Ishikawa (cell line): ENCODE results near the gene PAPSS2.

Source experiments
- CEBPB ChIP-seq: IDR thresholded peaks from 2 replicates; pipeline ENCODE4 v1.6.1; 2012
- CREB1 ChIP-seq: IDR thresholded peaks from 2 replicates; pipeline ENCODE4 v1.6.1; 2012; ENCODE audit warnings: low read depth
- EGR1 ChIP-seq: IDR thresholded peaks from 2 replicates; pipeline ENCODE4 v1.6.1; 2012
- EP300 ChIP-seq: IDR thresholded peaks from 2 replicates; pipeline ENCODE4 v1.6.1; 2012; ENCODE audit warnings: borderline replicate concordance
- FOXM1 ChIP-seq: IDR thresholded peaks from 2 replicates; pipeline ENCODE4 v1.6.1; 2012; ENCODE audit warnings: low read depth, borderline replicate concordance
- NFIC ChIP-seq: IDR thresholded peaks from 2 replicates; pipeline ENCODE4 v1.6.1; 2012
- RAD21 ChIP-seq: IDR thresholded peaks from 2 replicates; pipeline ENCODE4 v1.6.1; 2012; ENCODE audit warnings: low read depth
- TAF1 ChIP-seq: IDR thresholded peaks from 2 replicates; pipeline ENCODE4 v1.6.1; 2012; ENCODE audit warnings: low read depth, mild to moderate bottlenecking
- TCF12 ChIP-seq: IDR thresholded peaks from 2 replicates; pipeline ENCODE4 v1.6.1; 2012; ENCODE audit warnings: low read depth
- TEAD4 ChIP-seq: IDR thresholded peaks from 2 replicates; pipeline ENCODE4 v1.6.1; 2012
- YY1 ChIP-seq: IDR thresholded peaks from 2 replicates; pipeline ENCODE4 v1.6.1; 2012; ENCODE audit warnings: low read depth
- ZBTB7A ChIP-seq: IDR thresholded peaks from 2 replicates; pipeline ENCODE4 v1.6.1; 2012; ENCODE audit warnings: low read depth
- TF ChIP-seq, protein P1 (sequence below): IDR thresholded peaks from 2 replicates; pipeline ENCODE4 v1.6.1; 2012
- TF ChIP-seq, protein P2 (sequence below): IDR thresholded peaks from 2 replicates; pipeline ENCODE4 v1.6.1; 2012; ENCODE audit warnings: low read depth, mild to moderate bottlenecking
- TF ChIP-seq, protein P3 (sequence below): IDR thresholded peaks from 2 replicates; pipeline ENCODE4 v1.6.1; 2012

The PAPSS2 gene

DNA sequence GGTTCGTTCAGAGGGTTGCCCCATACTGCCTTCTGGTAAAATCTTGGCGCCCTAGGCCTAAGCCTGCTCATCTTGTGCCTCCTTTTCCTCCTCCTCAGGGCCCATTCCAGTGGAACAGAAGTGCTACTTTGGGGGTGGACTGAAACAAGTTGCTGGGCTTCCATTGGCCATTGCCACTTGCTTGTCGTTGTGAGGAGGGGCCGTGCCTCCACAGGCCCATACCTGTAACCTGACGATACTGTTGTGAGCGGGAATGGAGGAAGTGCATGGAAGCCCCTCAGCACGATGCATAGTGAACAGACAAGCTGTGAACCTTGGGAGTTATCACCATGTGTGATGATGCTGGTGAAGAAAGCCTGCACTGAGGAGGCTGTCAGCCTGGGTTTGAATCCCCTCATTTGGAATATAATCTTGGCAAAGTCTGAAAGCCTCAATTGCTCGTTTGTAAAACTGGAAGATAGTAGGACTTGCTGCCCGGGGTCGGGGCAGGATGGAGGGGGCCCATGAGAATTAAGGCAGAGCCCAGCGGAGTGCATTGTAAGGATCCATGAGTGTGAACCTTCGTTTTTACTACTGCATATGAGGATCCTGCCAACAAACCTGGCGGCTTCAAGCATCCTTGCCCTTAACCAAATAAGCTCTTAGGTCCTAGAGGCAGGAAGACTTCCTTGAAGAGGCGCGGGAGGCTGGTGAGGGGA lies 671 bp upstream of the PAPSS2 start:
- no peak for TF ChIP-seq RAD21
- TF ChIP-seq FOXM1 = no peak
- TF ChIP-seq TAF1 = no peak
- no peak for TF ChIP-seq EP300
- no peak for TF ChIP-seq EGR1
- TF ChIP-seq, protein P1, sequence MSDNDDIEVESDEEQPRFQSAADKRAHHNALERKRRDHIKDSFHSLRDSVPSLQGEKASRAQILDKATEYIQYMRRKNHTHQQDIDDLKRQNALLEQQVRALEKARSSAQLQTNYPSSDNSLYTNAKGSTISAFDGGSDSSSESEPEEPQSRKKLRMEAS = no peak
- TF ChIP-seq NFIC = no peak
- TF ChIP-seq CREB1 = no peak
- no peak for TF ChIP-seq ZBTB7A
- TF ChIP-seq CEBPB = no peak
- no peak for TF ChIP-seq YY1
- TF ChIP-seq, protein P2, sequence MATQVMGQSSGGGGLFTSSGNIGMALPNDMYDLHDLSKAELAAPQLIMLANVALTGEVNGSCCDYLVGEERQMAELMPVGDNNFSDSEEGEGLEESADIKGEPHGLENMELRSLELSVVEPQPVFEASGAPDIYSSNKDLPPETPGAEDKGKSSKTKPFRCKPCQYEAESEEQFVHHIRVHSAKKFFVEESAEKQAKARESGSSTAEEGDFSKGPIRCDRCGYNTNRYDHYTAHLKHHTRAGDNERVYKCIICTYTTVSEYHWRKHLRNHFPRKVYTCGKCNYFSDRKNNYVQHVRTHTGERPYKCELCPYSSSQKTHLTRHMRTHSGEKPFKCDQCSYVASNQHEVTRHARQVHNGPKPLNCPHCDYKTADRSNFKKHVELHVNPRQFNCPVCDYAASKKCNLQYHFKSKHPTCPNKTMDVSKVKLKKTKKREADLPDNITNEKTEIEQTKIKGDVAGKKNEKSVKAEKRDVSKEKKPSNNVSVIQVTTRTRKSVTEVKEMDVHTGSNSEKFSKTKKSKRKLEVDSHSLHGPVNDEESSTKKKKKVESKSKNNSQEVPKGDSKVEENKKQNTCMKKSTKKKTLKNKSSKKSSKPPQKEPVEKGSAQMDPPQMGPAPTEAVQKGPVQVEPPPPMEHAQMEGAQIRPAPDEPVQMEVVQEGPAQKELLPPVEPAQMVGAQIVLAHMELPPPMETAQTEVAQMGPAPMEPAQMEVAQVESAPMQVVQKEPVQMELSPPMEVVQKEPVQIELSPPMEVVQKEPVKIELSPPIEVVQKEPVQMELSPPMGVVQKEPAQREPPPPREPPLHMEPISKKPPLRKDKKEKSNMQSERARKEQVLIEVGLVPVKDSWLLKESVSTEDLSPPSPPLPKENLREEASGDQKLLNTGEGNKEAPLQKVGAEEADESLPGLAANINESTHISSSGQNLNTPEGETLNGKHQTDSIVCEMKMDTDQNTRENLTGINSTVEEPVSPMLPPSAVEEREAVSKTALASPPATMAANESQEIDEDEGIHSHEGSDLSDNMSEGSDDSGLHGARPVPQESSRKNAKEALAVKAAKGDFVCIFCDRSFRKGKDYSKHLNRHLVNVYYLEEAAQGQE = no peak
- TF ChIP-seq, protein P3, sequence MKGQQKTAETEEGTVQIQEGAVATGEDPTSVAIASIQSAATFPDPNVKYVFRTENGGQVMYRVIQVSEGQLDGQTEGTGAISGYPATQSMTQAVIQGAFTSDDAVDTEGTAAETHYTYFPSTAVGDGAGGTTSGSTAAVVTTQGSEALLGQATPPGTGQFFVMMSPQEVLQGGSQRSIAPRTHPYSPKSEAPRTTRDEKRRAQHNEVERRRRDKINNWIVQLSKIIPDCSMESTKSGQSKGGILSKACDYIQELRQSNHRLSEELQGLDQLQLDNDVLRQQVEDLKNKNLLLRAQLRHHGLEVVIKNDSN = no peak
- TF ChIP-seq TCF12 = no peak
- TF ChIP-seq TEAD4 = no peak

DNA sequence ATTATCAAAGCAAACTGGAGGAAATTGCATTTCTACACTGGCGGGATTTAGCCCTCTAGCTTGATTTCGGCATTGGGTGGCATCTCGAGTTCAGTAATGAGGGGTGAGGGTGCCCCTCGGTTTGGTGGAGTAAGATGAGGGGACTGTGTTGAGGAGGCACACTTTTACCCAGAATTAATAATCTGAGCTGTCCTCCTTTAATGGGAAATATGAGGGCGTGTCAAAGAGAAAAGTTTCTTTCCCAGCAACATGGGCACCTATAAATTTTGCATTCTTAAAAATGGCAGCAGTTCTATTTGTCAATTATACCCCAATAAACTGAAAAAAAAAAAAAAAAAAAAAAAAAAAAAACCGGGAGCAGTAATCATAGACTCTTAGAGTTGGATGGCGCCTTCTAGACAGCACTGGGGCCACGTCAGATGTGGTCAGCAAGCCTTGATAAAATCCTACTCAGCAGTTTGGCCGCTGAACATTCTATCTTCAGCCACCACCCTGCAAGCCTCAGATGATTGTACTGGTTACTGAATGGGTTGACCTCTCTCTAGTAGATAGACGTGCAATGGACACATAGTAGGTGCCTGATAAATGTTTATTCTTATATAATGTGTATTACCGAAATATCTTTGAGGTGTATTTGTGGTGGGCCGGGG lies 931 bp downstream of the PAPSS2 start:
- TF ChIP-seq, protein P2 = no peak
- TF ChIP-seq, protein P1 = no peak
- TF ChIP-seq TAF1 (no peak), ZBTB7A (no peak), RAD21 (no peak), YY1 (no peak), EGR1 (no peak), NFIC (no peak), CEBPB (no peak), TCF12 (no peak), EP300 (no peak), FOXM1 (no peak), CREB1 (no peak), TEAD4 (no peak)
- TF ChIP-seq, protein P3 = no peak

DNA sequence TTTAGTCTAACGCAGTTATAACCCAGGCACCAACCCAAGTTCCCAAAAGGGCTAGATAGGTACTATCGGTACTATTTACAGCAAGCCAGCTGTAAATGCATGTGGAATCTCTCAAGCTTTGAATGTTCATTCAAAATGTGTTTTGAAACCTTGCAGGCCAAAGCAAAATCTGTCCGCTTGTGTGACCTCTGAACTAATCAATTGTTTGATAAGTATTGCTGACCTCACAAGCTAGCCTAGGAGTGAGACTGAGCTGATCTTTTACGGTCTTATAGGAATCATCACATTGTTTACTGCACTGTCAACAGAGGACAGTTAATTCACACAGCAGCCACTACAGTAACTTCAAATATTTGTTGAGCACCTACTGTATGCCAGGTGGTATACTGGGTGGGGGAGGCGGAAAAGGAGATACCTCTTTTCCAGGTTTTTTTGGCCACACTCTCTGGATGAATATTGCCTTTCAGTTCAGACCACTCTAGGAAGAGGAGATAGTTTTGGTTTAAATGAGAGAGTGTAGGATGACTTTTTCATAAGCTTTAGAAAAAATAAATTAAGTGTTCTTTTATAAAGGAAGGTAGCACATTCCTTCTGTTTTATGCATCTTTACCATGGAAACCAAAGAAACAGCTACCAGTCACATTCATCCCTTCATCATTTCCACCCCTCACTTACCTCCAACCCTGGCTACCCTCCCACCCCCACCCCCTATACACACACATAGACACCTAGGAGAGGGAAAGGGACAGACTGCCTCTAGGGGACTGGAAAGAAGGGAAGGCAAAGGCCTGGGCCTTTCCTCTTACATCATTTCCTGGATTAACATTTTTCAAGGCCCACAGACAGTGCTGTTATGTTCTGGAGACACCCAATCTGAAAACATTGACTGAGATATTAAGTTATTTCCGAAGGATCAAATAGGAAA lies 2.4 kb downstream of the PAPSS2 start:
- TF ChIP-seq, protein P3 = no peak

DNA sequence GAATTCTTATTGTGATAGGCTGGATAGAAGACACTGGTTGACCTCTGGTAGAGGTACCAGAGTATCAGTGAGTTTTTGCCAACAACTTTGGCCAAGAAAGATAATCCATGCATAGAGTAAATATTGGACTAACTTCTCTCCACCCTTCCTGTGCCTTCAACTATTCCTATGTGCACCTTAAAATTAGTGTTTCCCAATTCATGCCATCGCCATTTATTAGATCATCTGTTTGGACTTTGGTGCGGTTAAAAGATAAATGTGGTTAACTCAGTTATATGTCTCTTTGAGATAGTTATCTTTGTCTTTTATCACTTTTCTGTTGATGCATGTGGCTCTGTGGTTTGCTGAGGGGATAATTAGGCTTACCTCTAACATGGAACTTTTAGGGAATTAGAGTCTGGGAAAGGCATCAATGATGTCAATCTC lies 4.6 kb downstream of the PAPSS2 start:
- no peak for TF ChIP-seq TEAD4

DNA sequence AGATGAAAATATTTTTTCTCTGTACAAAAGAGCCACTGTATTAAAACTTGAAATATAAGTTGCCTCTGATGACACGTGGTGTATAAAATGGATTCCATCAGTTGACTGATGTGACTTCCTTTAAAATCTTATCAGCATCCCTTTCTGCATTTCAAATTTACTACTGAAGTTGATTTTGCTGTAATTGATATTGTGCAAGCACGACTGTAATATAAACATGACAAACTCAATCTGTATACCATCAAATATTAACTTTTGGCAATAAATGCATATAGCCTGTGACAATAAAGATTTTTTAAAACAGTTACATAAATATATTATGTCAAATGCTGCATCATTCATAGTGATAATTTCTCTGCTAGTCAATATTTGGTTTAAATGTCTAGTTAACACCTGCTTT lies 7.8 kb downstream of the PAPSS2 start:
- TF ChIP-seq CEBPB = no peak
- no peak for TF ChIP-seq EP300
- TF ChIP-seq, protein P3 = no peak
- TF ChIP-seq ZBTB7A = no peak
- TF ChIP-seq, protein P1 = no peak
- no peak for TF ChIP-seq EGR1
- no peak for TF ChIP-seq TAF1
- TF ChIP-seq NFIC = no peak
- TF ChIP-seq YY1 = no peak
- TF ChIP-seq, protein P2 = no peak
